Measurements from ENCODE around the gene LDAF1. TPM values are rescaled to one million over a fixed set of nuclear protein-coding genes. Genes with fewer than 3 reads are reported as not detected.
"Not testable (repeated sequence)": the region's sequence is repeated elsewhere in the genome, so short reads cannot be mapped to it uniquely, and the experiment has no call there.

LDAF1 gene
- total RNA-seq, 2 donors from 2014 or later, result 16.5 to 28.8 TPM

GRCh38 chr16:21169249-21169981 lies 10.9 kb downstream of the LDAF1 start:
- Histone ChIP-seq H3K9me3 (ENCODE audit: control insufficient read depth, low read length) (no peaks in the 10 kb centered on the region), H3K9ac (ENCODE audit: extremely low read depth, low read length, poor library complexity, severe bottlenecking) (no peak overlapping the region), H3K27me3 (ENCODE audit: control insufficient read depth, insufficient read depth, low read length, poor library complexity, severe bottlenecking) (no peaks in the 10 kb centered on the region), H3K36me3 (ENCODE audit: control insufficient read depth, insufficient read depth, low read length) (peaks cover 65% of the 10 kb centered on the region), H3K27ac (ENCODE audit: low read depth, low read length) (no peak overlapping the region), H3K4me1 (ENCODE audit: control insufficient read depth, insufficient read depth, low read length) (no peaks in the 10 kb centered on the region), H3K4me3 (ENCODE audit: low read length) (no peak overlapping the region)
- Mint-ChIP-seq H3K4me3 (no peak overlapping the region), H3K27me3 (ENCODE audit: insufficient read depth) (no peaks in the 10 kb centered on the region), H3K9me3 (no peaks in the 10 kb centered on the region), H3K36me3 (ENCODE audit: low read depth) (peaks cover 42% of the 10 kb centered on the region), H3K4me1 (no peaks in the 10 kb centered on the region), H3K27ac (no peak overlapping the region)
- WGBS, 2 experiments (ENCODE audit: insufficient coverage in 1 of 2, insufficient read length in 1 of 2), result 89 to 94% methylated on average over 3 of the region's 5 CpGs
- TF ChIP-seq CTCF (conservative IDR thresholded peaks at IDR 0.05), result no peak
- DNase-seq, result no peak

- H3K4me1 Mint-ChIP-seq; H3K27ac ChIP-seq (ENCODE audit: low read depth, low read length); H3K9me3 Mint-ChIP-seq; DNase-seq; H3K27ac Mint-ChIP-seq; H3K4me3 ChIP-seq (ENCODE audit: low read length); H3K9me3 ChIP-seq (ENCODE audit: control insufficient read depth, low read length); H3K9ac ChIP-seq (ENCODE audit: extremely low read depth, low read length, poor library complexity, severe bottlenecking); H3K27me3 ChIP-seq (ENCODE audit: control insufficient read depth, insufficient read depth, low read length, poor library complexity, severe bottlenecking); H3K4me3 Mint-ChIP-seq; H3K27me3 Mint-ChIP-seq (ENCODE audit: insufficient read depth); H3K4me1 ChIP-seq (ENCODE audit: control insufficient read depth, insufficient read depth, low read length): not testable (repeated sequence)
- 87 to 94% methylated on average over 7 to 8 of the region's 8 CpGs for WGBS, 2 experiments (ENCODE audit: insufficient coverage in 1 of 2, insufficient read length in 1 of 2)
- peaks cover 65% of the 10 kb centered on the region for H3K36me3 ChIP-seq (ENCODE audit: control insufficient read depth, insufficient read depth, low read length)
- peaks cover 39% of the 10 kb centered on the region for H3K36me3 Mint-ChIP-seq (ENCODE audit: low read depth)
Measured at GRCh38 chr16:21170116-21170515, 11.6 kb downstream of the LDAF1 start.

- no peak for DNase-seq
- Mint-ChIP-seq H3K4me1 (no peaks in the 10 kb centered on the region), H3K4me3 (no peak overlapping the region), H3K27me3 (ENCODE audit: insufficient read depth) (no peaks in the 10 kb centered on the region), H3K27ac (no peak overlapping the region), H3K9me3 (no peaks in the 10 kb centered on the region), H3K36me3 (ENCODE audit: low read depth) (peaks cover 47% of the 10 kb centered on the region)
- Histone ChIP-seq H3K27me3 (ENCODE audit: control insufficient read depth, insufficient read depth, low read length, poor library complexity, severe bottlenecking) (no peaks in the 10 kb centered on the region), H3K9ac (ENCODE audit: extremely low read depth, low read length, poor library complexity, severe bottlenecking) (no peak overlapping the region), H3K4me1 (ENCODE audit: control insufficient read depth, insufficient read depth, low read length) (no peaks in the 10 kb centered on the region), H3K4me3 (ENCODE audit: low read length) (no peak overlapping the region), H3K9me3 (ENCODE audit: control insufficient read depth, low read length) (peaks cover 4% of the 10 kb centered on the region), H3K27ac (ENCODE audit: low read depth, low read length) (no peak overlapping the region), H3K36me3 (ENCODE audit: control insufficient read depth, insufficient read depth, low read length) (peaks cover 63% of the 10 kb centered on the region)
- no peak for TF ChIP-seq CTCF (conservative IDR thresholded peaks at IDR 0.05)
- WGBS, 2 experiments (ENCODE audit: insufficient coverage in 1 of 2, insufficient read length in 1 of 2), result 91 to 100% methylated on average over 3 of the region's 3 CpGs
Measured at GRCh38 chr16:21172650-21173049, 14.2 kb downstream of the LDAF1 start.
